ENCODE measurements around the gene PPP1R15A. TPM values are rescaled to one million over a fixed set of nuclear protein-coding genes. Genes with fewer than 3 reads are reported as not detected.
A peak's percentile ranks its signal among the peaks of the same experiment; 100 is the strongest.

PPP1R15A gene
- total RNA-seq, 4 donors from 2014 or later, result 40.3 to 98.7 (median 64.4) TPM

GRCh38 chr19:48836089-48837017, 35.9 kb upstream of the PPP1R15A start, which contains the start of gene HSD17B14:
HSD17B14 (minus strand) TSS chr19:48836491; CDS start chr19:48836411, 80 bp downstream.
- no peak for DNase-seq (ENCODE audit: extremely low spot score)
- intact Hi-C loops (cut with DNase I), result loop anchor here (2.0 kb wide), 1 partner anchor 42 kb away; no protein-coding TSS in a partner anchor
- H3K27ac ChIP-seq (replicated peaks in 1 of 4), result peak within 1 kb of the TSS; percentile 72 to 83 (median 79)
- peaks cover 0 to 45% (median 18%) of the 10 kb centered on the region in 4 donors for H3K36me3 ChIP-seq
- H3K4me1 ChIP-seq, result peaks cover 18 to 27% (median 25%) of the 10 kb centered on the region in 4 donors
- no peaks in the 10 kb centered on the region for H3K27me3 ChIP-seq
- H3K4me3 ChIP-seq, result peak within 1 kb of the TSS; percentile 40 to 58 (median 50)
- TF ChIP-seq, protein P1, sequence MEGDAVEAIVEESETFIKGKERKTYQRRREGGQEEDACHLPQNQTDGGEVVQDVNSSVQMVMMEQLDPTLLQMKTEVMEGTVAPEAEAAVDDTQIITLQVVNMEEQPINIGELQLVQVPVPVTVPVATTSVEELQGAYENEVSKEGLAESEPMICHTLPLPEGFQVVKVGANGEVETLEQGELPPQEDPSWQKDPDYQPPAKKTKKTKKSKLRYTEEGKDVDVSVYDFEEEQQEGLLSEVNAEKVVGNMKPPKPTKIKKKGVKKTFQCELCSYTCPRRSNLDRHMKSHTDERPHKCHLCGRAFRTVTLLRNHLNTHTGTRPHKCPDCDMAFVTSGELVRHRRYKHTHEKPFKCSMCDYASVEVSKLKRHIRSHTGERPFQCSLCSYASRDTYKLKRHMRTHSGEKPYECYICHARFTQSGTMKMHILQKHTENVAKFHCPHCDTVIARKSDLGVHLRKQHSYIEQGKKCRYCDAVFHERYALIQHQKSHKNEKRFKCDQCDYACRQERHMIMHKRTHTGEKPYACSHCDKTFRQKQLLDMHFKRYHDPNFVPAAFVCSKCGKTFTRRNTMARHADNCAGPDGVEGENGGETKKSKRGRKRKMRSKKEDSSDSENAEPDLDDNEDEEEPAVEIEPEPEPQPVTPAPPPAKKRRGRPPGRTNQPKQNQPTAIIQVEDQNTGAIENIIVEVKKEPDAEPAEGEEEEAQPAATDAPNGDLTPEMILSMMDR (IDR thresholded peaks at IDR 0.05), result no peak
- TF ChIP-seq POLR2A (IDR thresholded peaks at IDR 0.05; ENCODE audit: low read depth) (no peak), POLR2AphosphoS5 (IDR thresholded peaks at IDR 0.05) (no peak), EP300 (IDR thresholded peaks at IDR 0.05) (no peak)
- WGBS, result 11% methylated on average over 35 of the region's 35 CpGs
- H3K9me3 ChIP-seq, result no peaks in the 10 kb centered on the region

GRCh38 chr19:48837051-48837524, 35.1 kb upstream of the PPP1R15A start:
- peak; percentile 96 for DNase-seq (ENCODE audit: extremely low spot score)
- H3K9me3 ChIP-seq, result no peaks in the 10 kb centered on the region
- H3K36me3 ChIP-seq, result peaks cover 0 to 38% (median 15%) of the 10 kb centered on the region in 4 donors
- peaks cover 18 to 27% (median 25%) of the 10 kb centered on the region in 4 donors for H3K4me1 ChIP-seq
- TF ChIP-seq POLR2A (IDR thresholded peaks at IDR 0.05; ENCODE audit: low read depth) (no peak), POLR2AphosphoS5 (IDR thresholded peaks at IDR 0.05) (peak; percentile 72 to 78)
- H3K27ac ChIP-seq (replicated peaks in 1 of 4), result peak overlapping the region; percentile 72 to 83 (median 79)
- intact Hi-C loops (cut with DNase I), result loop anchor here (2.0 kb wide), 1 partner anchor 42 kb away; no protein-coding TSS in a partner anchor
- 5% methylated on average over 17 of the region's 29 CpGs for WGBS
- H3K27me3 ChIP-seq, result no peaks in the 10 kb centered on the region
- H3K4me3 ChIP-seq, result peak overlapping the region; percentile 40 to 58 (median 50)

GRCh38 chr19:48837687-48838086, 34.5 kb upstream of the PPP1R15A start:
- Histone ChIP-seq H3K36me3 (peaks cover 0 to 34% (median 12%) of the 10 kb centered on the region in 4 donors), H3K4me1 (peaks cover 18 to 27% (median 25%) of the 10 kb centered on the region in 4 donors), H3K4me3 (peak overlapping the region in 1 of 4 donors; percentile 50), H3K27me3 (no peaks in the 10 kb centered on the region), H3K9me3 (no peaks in the 10 kb centered on the region), H3K27ac (replicated peaks in 1 of 4) (peak overlapping the region; percentile 72 to 83 (median 79))
- intact Hi-C loops (cut with DNase I), result loop anchor here (2.0 kb wide), 1 partner anchor 43 kb away; no protein-coding TSS in a partner anchor
- WGBS, result 76% methylated on average over 9 of the region's 9 CpGs
- TF ChIP-seq POLR2AphosphoS5 (IDR thresholded peaks at IDR 0.05), result no peak
- no peak for DNase-seq (ENCODE audit: extremely low spot score)

DNA sequence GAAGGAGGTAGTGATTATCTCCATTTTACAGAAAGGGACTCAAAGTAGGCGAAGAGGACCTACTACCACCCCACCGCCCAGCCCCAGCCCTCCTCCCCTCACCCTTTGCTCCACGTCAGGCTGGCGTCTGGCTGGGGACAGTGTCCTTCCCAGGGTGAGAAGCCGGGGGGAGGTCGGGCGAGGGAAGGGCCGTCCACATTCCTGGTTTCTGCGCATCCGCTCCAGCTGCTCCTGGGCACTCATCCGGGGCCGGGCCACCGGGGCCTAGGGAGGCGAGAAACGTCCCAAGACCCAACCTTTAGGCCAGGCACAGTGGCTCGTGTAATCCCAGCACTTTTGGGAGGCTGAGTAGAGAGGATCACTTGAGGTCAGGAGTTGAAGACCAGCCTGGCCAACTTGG, 31.2 kb upstream of the PPP1R15A start:
- intact Hi-C loops (cut with DNase I), result loop anchor here (10.0 kb wide), 1 partner anchor 196 kb away; the partner anchor contains the start of gene CA11
- H3K27ac ChIP-seq (replicated peaks in 1 of 4), result no peak overlapping the region
- no peaks in the 10 kb centered on the region for H3K9me3 ChIP-seq
- DNase-seq (ENCODE audit: extremely low spot score), result no peak
- no peak overlapping the region for H3K4me3 ChIP-seq
- peaks cover 13 to 17% (median 15%) of the 10 kb centered on the region in 4 donors for H3K4me1 ChIP-seq
- H3K36me3 ChIP-seq, result peaks cover 0 to 44% (median 22%) of the 10 kb centered on the region in 4 donors
- 91% methylated on average over 10 of the region's 16 CpGs for WGBS
- H3K27me3 ChIP-seq, result no peaks in the 10 kb centered on the region
- TF ChIP-seq POLR2A (IDR thresholded peaks at IDR 0.05; ENCODE audit: low read depth) (no peak), POLR2AphosphoS5 (IDR thresholded peaks at IDR 0.05) (no peak), EP300 (IDR thresholded peaks at IDR 0.05) (no peak)
- TF ChIP-seq, protein P1 (IDR thresholded peaks at IDR 0.05), result no peak

DNA sequence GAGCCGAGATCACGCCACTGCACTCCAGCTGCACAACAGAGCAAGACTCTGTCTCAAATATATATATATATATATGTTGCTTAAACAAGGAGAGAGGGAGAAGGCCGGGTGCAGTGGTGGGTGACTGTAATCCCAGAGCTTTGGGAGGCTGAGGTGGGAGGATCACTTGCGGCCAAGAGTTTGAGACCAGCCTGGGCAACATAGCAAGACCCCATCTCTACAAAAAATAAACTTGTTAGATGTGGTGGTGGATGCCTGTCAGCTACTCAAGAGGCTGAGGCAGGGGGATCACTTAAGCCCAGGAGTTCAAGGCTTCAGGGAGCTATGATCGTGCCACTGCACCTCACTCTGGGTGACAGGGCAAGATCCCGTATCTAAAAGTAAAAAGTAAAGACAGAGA, 30.6 kb upstream of the PPP1R15A start:
- Histone ChIP-seq H3K4me3 (no peak overlapping the region), H3K27me3 (no peaks in the 10 kb centered on the region), H3K27ac (replicated peaks in 1 of 4) (no peak overlapping the region), H3K36me3 (peaks cover 3 to 48% (median 26%) of the 10 kb centered on the region in 4 donors), H3K9me3 (no peaks in the 10 kb centered on the region), H3K4me1 (peaks cover 7 to 11% (median 10%) of the 10 kb centered on the region in 4 donors)
- no peak for DNase-seq (ENCODE audit: extremely low spot score)
- WGBS, result 98% methylated on average over 6 of the region's 6 CpGs
- TF ChIP-seq EP300 (IDR thresholded peaks at IDR 0.05) (no peak), POLR2AphosphoS5 (IDR thresholded peaks at IDR 0.05) (no peak), POLR2A (IDR thresholded peaks at IDR 0.05; ENCODE audit: low read depth) (no peak)
- TF ChIP-seq, protein P1 (IDR thresholded peaks at IDR 0.05), result no peak
- intact Hi-C loops (cut with DNase I), result loop anchor here (10.0 kb wide), 1 partner anchor 197 kb away; the partner anchor contains the start of gene CA11

Measured in esophagus muscularis mucosa (tissue), 4 donors.